Esophagus squamous epithelium (tissue), 4 donors: ENCODE measurements around the gene SRPK3.
A peak's percentile ranks its signal among the peaks of the same experiment; 100 is the strongest.

Experiments used
- POLR2A ChIP-seq, 4 donors: fragments of 450-650 bp; IDR thresholded peaks; one replicate each; pipeline ENCODE4 v1.6.1; 2017; ENCODE audit warnings: antibody characterized with exemption in 4 of 4, mild to moderate bottlenecking in 4 of 4, moderate library complexity in 3 of 4
- TF ChIP-seq, protein P1 (sequence below), 6 experiments: fragments of 450-650 bp in 4 of 6; fragments of 200-600 bp in 2 of 6; sonication (generic) in 2 of 6; IDR thresholded peaks; one replicate each; pipeline ENCODE4 v1.5.1; 2016 to 2019; ENCODE audit warnings: antibody characterized with exemption in 6 of 6, mild to moderate bottlenecking in 4 of 6, moderate library complexity in 4 of 6

DNA sequence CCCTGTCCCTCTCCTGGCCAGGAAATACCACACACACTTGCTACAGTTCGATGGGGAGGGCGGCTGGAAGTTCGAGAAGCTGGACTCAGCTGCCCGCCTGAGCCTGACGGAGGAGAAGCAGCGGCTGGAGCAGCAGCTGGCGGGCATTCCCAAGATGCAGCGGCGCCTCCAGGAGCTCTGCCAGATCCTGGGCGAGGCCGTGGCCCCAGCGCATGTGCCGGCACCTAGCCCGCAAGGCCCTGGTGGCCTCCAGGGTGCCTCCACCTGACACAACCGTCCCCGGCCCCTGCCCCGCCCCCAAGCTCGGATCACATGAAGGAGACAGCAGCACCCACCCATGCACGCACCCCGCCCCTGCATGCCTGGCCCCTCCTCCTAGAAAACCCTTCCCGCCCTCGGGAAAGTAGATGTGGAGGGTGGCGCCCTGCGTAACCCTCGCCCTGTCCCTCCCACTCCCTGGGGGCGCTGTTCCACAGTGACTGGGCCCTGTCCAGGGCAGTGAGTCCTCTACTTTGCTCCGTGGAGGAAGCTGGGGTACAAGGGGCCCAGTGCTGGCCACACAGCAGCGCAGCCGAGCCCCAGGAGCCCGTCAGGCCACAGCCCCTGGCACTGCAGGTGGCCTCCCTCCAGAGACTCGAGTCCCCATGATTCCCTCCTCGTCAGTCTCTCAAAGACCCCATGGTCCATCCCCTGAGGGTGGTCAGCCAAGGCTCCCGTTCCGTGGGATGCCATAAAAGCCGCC, 37.2 kb upstream of the SRPK3 start:
- TF ChIP-seq, protein P1, sequence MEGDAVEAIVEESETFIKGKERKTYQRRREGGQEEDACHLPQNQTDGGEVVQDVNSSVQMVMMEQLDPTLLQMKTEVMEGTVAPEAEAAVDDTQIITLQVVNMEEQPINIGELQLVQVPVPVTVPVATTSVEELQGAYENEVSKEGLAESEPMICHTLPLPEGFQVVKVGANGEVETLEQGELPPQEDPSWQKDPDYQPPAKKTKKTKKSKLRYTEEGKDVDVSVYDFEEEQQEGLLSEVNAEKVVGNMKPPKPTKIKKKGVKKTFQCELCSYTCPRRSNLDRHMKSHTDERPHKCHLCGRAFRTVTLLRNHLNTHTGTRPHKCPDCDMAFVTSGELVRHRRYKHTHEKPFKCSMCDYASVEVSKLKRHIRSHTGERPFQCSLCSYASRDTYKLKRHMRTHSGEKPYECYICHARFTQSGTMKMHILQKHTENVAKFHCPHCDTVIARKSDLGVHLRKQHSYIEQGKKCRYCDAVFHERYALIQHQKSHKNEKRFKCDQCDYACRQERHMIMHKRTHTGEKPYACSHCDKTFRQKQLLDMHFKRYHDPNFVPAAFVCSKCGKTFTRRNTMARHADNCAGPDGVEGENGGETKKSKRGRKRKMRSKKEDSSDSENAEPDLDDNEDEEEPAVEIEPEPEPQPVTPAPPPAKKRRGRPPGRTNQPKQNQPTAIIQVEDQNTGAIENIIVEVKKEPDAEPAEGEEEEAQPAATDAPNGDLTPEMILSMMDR (IDR thresholded peaks at IDR 0.05) = peak in 1 of 6 experiments; percentile 16
- peak in 1 of 4 donors; percentile 18 for TF ChIP-seq POLR2A (IDR thresholded peaks at IDR 0.05)
